ENCODE data around the gene GID4. TPM values are rescaled to one million over a fixed set of nuclear protein-coding genes. Genes with fewer than 3 reads are reported as not detected.
"Not testable (repeated sequence)": the region's sequence is repeated elsewhere in the genome, so short reads cannot be mapped to it uniquely, and the experiment has no call there.

The GID4 gene
- polyA plus RNA-seq = 1 to 10 TPM; 4.8 to 7.9 (median 5.9) TPM

- H3K27ac ChIP-seq (ENCODE audit: low read depth, low read length) = no peak within 1 kb of the TSS
- WGBS, 3 donors = 0 to 1% (median 1%) methylated on average over 65 to 67 of the region's 67 CpGs
Measured at GRCh38 chr17:18038861-18039534, at the start of gene GID4, which contains the start of gene ATPAF2. Gene GID4 (plus strand): TSS chr17:18039408. CDS start chr17:18039465, 57 bp downstream. Gene ATPAF2 (minus strand): TSS chr17:18039168. CDS start chr17:18039013, 155 bp downstream.

- 90 to 92% (median 91%) methylated on average over 10 of the region's 10 CpGs for WGBS, 3 donors
- H3K27ac ChIP-seq (ENCODE audit: low read depth, low read length) = no peak overlapping the region
Measured at GRCh38 chr17:17989618-17990017, 49.6 kb upstream of the GID4 start.

- no peak overlapping the region for H3K27ac ChIP-seq (ENCODE audit: low read depth, low read length)
- WGBS, 3 donors = 74 to 85% (median 74%) methylated on average over 2 of the region's 2 CpGs
Measured at GRCh38 chr17:17990282-17990681, 48.9 kb upstream of the GID4 start.

- 77 to 92% (median 90%) methylated on average over 2 of the region's 2 CpGs for WGBS, 3 donors
- H3K27ac ChIP-seq (ENCODE audit: low read depth, low read length) = no peak overlapping the region
Measured at GRCh38 chr17:17993366-17993765, 45.8 kb upstream of the GID4 start.

DNA sequence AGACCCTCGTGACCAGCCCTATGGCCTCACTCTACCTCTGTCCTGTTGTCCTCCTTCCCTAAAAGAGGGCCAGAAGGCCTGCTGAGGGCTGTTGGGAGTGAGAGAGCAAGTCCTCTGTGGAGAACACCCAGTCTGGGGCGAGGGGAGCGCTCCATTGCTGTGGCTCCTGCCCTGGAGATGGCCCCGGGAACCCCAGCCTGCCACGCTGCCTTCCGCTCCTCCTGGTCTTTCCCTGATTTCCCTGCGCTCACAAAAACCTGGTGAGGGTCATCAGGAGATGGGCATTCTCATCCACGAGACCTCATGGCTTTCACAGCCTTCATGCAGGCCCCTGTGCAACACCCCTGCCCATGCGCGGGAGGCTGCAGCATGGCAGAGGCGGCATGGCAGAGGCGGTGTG lies 45.4 kb upstream of the GID4 start:
- 96 to 99% (median 98%) methylated on average over 12 of the region's 12 CpGs for WGBS, 3 donors
- no peak overlapping the region for H3K27ac ChIP-seq (ENCODE audit: low read depth, low read length)

GRCh38 chr17:17994271-17995069 lies 44.7 kb upstream of the GID4 start:
- 59 to 66% (median 66%) methylated on average over 18 of the region's 18 CpGs for WGBS, 3 donors

DNA sequence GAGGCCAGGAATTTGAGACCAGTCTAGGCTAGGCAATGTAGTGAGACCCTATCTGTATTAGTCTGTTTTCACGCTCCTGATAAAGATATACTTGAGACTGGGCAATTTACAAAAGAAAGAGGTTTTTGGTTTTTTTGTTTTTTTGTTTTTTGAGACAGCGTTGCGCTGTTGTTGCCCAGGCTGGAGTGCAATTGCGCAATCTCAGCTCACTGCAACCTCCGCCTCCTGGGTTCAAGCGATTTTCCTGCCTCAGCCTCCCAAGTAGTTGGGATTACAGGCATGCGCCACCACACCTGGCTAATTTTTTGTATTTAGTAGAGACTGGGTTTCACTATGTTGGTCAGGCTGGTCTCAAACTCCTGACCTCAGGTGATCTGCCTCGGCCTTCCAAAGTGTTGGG lies 43.3 kb upstream of the GID4 start:
- H3K27ac ChIP-seq (ENCODE audit: low read depth, low read length) = not testable (repeated sequence)
- WGBS, 3 donors = 91 to 98% (median 98%) methylated on average over 8 of the region's 8 CpGs

More at GRCh38 chr17:17994271-17995069, 44.7 kb upstream of the GID4 start:
- H3K27ac ChIP-seq (ENCODE audit: low read depth, low read length) = no peak overlapping the region

DNA sequence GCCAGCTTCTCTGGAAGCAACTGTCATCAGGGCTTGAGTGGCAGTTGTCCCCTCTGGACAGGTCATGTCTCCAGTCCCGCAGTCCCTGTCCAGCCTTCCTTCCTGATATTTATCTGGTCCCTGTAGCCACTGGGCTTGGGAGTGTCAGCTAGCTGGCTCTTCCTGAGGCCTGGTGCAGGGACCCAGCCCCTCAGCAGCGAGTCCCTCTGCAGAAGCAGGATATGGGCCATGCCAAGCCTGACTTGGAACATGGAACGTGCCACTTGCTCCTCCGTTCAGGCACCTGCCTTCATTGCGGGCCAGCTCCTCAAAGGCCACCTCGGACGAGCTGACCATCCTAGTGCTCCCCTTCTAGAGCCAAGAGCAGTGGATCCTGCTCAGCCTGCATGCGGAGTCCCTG lies 40.3 kb upstream of the GID4 start:
- H3K27ac ChIP-seq (ENCODE audit: low read depth, low read length) = no peak overlapping the region
- 88 to 92% (median 89%) methylated on average over 8 of the region's 8 CpGs for WGBS, 3 donors

DNA sequence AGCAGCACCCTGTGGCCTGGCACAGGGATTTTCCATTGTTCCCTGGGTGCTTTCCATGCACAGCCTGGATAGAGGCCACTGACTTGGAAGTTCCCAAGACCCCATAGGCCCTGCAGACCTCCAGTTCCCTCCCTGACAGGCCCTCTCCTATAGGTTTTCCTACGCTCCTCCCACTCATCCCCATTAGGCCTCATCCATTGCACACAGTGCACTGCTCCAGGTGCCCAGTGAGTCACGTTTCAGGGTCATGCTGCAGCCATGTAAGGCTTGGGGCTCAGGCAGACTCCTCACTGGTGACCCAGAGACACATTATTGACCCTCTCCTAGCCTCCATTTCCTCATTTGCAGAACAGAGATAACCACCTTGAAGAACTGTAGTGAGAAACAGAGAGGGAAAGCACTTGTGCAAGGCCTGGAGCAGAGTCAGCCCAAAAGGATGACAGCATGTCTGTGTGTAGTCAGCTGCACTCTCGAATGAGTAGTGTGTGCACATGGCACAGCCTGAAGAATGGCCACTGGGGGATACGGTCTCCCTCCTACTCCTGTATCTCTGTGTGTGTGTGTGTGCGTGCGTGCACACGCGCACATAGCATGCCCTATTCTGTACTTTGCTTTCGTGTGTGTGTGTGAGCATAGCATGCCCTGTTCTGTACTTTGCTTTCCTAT lies 39.7 kb upstream of the GID4 start:
- 84 to 88% (median 87%) methylated on average over 9 of the region's 9 CpGs for WGBS, 3 donors
- H3K27ac ChIP-seq (ENCODE audit: low read depth, low read length) = no peak overlapping the region

GRCh38 chr17:18000030-18000408 lies 39.2 kb upstream of the GID4 start:
- 64 to 83% (median 72%) methylated on average over 8 of the region's 8 CpGs for WGBS, 3 donors
- no peak overlapping the region for H3K27ac ChIP-seq (ENCODE audit: low read depth, low read length)

GRCh38 chr17:18002171-18002570 lies 37.0 kb upstream of the GID4 start:
- no peak overlapping the region for H3K27ac ChIP-seq (ENCODE audit: low read depth, low read length)
- 91 to 96% (median 95%) methylated on average over 2 of the region's 2 CpGs for WGBS, 3 donors

DNA sequence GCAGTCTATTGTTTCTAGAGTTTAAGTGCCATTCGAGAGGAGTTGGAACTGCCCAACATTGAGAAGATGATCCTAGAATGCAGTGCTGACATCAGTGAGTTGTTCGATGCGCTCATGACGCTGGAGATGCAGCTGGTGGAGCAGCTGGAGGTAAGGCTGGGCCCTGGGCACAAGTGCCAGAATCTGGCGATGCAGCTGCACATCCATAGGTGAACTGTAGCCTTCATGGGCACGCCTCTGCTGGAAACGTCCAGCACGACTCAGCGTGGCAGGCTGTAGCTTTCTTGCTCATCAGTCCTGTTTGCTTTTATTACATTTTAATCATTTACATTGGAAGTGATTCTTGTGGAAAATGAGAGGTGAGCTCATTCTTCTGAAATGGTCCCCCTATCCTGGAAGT lies 34.9 kb upstream of the GID4 start:
- no peak overlapping the region for H3K27ac ChIP-seq (ENCODE audit: low read depth, low read length)
- 82 to 91% (median 87%) methylated on average over 9 of the region's 9 CpGs for WGBS, 3 donors

- 85 to 93% (median 86%) methylated on average over 9 of the region's 9 CpGs for WGBS, 3 donors
- no peak overlapping the region for H3K27ac ChIP-seq (ENCODE audit: low read depth, low read length)
Measured at GRCh38 chr17:18004884-18005305, 34.3 kb upstream of the GID4 start.

GRCh38 chr17:18005496-18005895 lies 33.7 kb upstream of the GID4 start:
- WGBS, 3 donors = 82 to 94% (median 83%) methylated on average over 3 of the region's 3 CpGs

GRCh38 chr17:18006495-18007239 lies 32.5 kb upstream of the GID4 start:
- no peak overlapping the region for H3K27ac ChIP-seq (ENCODE audit: low read depth, low read length)
- 82 to 85% (median 85%) methylated on average over 25 to 31 of the region's 31 CpGs for WGBS, 3 donors

More at GRCh38 chr17:18005496-18005895, 33.7 kb upstream of the GID4 start:
- no peak overlapping the region for H3K27ac ChIP-seq (ENCODE audit: low read depth, low read length)

- 84 to 99% (median 90%) methylated on average over 5 of the region's 5 CpGs for WGBS, 3 donors
- no peak overlapping the region for H3K27ac ChIP-seq (ENCODE audit: low read depth, low read length)
Measured at GRCh38 chr17:18008496-18009268, 30.5 kb upstream of the GID4 start.

DNA sequence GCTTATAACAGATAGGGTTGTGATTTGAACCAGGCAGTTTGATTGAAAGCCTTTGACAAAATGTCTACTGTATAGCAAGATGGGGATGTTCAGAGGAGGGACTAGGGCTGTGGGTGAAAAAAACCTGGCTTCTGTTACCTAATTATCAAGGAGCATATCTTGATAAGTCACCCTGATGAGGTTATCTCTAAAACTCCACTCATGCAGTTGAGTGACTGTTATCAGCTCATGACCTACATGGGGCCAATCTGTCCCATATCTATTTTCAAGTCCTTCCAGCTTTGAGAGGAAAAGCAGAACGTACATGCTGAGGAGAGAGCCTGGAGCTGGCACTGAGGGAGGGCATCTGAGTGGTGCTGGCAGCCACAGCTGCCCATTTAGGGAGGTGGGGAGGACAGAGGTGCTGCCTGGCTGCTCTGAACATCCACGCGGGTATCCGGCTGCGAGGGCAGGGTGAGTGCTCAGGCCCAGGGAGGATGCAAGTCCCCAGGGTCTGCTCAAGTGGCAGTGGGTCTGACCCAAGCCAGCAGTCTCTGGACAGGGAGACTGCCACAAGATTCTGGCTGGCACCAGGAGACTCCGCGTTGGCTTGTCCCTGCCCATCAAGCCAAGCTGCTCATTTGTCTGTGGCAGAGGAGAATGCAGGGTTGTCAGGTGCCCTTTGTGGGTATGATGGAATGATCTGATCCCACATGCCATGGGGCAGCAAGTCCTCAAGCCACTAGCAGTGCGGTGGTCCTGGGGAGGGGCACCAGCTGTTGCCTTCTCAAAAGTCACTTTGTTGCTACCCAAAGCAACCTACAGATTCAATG lies 29.4 kb upstream of the GID4 start:
- WGBS, 3 donors = 86 to 97% (median 86%) methylated on average over 8 of the region's 8 CpGs
- H3K27ac ChIP-seq (ENCODE audit: low read depth, low read length) = no peak overlapping the region
